Activated T-helper 1 cell treated with anti-CD3 and anti-CD28 coated beads, Interleukin-2, amount 50 U/mL, for 16 hours (primary cell): Measurements from ENCODE around the gene RASA4.
"Not testable (repeated sequence)": the region's sequence is repeated elsewhere in the genome, so short reads cannot be mapped to it uniquely, and the experiment has no call there.

ENCODE experiments used
- DNase-seq, 2 donors: peaks; one replicate each; pipeline ENCODE4 v3.0.0-alpha.2; 2020; ENCODE audit warnings: low read depth in 1 of 2, low spot score in 1 of 2

The RASA4 gene

DNA sequence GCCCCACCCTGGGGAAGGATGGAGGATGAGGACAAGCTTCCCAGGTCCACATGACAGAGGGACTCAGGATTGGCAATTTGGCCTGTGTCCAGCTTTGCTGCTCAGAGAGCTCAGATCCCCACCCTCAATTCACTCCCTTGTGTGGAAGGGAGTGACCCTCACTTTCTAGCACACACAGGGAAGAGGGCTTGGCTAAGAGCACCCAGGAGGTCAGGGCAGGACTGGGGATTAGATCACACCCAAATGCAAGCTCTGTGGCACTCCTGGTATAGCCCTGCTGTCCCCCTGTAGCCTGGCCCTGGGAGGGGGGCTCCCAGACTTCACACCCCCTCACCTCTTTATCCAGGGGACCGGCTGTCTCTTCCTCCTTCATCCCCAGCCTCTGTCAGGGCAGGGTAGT, 72.2 kb downstream of the RASA4 start:
- DNase-seq: not testable (repeated sequence)

DNA sequence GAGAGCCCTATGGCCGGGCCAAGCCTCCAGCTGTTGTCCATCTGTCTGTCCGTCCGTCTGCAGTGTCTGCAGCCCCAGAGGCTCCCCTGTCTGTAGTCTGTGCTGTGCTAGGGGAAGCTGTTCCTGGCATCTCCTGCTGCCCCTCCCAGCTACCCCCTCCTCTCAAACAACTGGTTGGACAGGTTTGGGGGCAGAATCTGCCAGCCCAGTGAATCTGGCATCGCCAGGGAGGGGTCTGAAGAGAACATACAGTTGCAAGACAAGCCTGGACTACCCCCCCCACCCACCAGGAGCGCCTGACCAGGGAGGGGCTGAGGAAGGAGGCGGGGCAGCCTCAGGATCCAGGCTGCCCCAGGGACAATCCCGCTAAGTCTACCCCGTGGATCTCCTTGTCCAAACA, 73.0 kb downstream of the RASA4 start, which contains the start of gene UPK3BL2:
UPK3BL2 (minus strand) TSS at position 101 of the 400 bp plus-strand sequence; CDS start at position 41, 60 bp downstream.
- DNase-seq: not testable (repeated sequence)

DNA sequence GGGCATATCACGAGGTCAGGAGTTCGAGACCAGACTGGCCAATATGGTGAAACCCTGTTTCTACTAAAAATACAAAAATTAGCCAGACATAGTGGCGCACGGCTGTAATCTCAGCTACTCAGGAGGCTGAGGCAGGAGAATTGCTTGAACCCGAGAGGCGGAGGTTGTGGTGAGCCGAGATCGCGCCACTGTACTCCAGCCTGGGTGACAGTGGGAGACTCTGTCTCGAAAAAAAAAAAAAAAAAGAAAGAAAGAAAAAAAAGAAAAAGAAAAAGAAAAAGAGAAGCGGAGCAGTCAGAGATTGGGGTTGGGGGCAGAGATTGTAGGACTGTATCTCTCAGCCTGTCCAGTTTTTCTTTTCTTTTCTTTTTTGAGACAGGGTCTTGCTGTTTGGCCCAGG, 73.8 kb downstream of the RASA4 start:
- not testable (repeated sequence) for DNase-seq

DNA sequence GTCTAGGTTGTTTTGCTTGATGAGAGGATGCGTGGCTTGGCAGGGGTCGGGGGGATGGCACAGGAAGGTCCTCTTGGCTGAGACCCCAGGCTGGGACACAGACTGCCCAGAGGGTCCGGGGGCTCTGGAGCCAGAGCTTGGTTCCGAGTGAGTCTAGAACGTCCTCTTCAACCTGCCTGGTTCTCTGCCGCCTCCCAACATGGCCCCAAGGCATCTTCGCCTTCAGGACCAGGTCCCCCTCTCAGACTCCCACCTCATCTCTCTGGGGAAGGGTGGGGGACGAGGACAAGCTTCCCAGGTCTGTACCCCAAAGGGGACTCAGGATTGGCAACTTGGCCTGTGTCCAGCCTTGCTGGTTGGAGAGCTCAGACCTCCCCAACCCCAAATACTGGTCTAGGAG, 74.5 kb downstream of the RASA4 start:
- DNase-seq: not testable (repeated sequence)

DNA sequence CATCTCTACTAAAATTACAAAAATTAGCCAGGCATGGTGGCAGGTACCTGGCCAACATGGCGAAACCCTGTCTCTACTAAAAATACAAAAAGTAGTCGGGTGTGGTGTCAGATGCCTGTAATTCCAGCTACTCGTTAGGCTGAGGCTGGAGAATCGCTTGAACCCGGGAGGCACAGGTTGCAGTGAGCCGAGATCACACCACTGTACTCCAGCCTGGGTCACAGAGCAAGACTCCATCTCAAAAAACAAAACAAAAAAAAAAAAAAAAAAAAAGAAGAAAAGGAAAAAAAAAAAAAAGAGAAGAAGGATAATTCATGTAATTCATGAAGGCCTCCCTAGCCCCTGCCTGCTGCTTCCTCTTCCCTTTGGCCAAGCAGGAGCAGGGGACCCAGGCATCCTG, 76.0 kb downstream of the RASA4 start:
- DNase-seq: not testable (repeated sequence)

DNA sequence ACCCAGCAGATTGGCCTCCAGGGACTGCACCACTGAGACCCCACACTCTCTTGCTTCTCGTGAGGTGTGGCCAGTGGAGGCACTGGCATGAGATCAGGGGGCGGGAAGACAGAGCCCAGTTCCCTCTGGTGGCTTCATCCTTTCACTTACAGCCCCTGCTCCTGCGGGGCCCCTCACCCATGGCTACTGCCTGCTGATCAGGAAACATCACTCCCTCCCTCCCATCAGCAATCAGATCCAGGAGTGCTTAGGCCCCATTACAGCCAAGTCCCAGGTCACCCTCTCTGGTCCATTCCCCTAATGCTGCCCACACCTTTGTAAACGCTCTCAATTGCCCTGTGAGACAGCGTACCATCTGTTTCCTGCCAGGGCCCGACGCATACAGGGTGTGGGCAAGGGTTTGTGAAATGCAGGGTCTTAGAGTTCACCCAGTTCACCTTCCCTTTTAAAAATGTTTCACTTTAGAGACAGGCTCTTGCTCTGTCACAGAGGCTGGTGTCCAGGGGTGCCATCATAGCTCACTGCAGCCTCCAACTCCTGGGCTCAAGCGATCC, 81.4 kb downstream of the RASA4 start:
- not testable (repeated sequence) for DNase-seq

DNA sequence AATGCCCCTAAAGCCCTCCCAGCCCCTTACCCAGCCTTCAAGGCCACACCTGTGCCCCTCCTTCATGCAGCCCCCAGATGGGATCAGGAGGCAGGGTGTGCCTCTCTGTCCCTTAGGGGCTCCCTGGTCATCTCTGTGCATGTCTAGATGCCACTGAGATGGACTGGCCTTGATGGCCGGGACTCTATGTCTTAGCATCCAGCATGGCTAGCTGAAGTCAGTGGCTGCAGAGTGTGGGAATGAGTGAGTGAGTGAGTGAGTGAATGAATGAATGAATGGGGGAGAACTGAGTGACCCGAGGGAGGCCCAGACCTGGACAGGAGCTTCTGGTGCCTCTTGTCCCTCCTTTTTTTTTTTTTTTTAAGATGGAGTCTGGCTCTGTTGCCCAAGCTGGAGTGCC, 84.4 kb downstream of the RASA4 start:
- not testable (repeated sequence) for DNase-seq

DNA sequence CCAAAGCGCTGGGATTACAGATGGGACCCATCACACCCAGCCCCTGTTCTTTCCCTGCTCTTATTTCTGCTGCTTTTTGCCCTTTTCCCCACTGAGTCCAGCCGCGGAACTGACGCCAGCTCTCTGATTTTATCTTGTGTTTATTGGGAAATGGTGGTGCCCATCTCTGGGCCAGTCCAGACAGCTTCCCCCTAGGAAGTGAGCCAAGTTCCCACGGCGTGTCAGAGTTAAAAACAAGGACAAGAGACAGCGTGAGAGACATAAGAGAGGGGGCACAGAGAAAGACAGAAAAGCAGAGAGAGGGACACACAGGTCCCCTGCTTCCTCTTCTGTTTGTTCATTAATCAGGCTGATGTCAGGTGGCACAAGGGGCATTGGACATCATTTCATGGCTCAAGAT, 85.0 kb downstream of the RASA4 start:
- DNase-seq: not testable (repeated sequence)

DNA sequence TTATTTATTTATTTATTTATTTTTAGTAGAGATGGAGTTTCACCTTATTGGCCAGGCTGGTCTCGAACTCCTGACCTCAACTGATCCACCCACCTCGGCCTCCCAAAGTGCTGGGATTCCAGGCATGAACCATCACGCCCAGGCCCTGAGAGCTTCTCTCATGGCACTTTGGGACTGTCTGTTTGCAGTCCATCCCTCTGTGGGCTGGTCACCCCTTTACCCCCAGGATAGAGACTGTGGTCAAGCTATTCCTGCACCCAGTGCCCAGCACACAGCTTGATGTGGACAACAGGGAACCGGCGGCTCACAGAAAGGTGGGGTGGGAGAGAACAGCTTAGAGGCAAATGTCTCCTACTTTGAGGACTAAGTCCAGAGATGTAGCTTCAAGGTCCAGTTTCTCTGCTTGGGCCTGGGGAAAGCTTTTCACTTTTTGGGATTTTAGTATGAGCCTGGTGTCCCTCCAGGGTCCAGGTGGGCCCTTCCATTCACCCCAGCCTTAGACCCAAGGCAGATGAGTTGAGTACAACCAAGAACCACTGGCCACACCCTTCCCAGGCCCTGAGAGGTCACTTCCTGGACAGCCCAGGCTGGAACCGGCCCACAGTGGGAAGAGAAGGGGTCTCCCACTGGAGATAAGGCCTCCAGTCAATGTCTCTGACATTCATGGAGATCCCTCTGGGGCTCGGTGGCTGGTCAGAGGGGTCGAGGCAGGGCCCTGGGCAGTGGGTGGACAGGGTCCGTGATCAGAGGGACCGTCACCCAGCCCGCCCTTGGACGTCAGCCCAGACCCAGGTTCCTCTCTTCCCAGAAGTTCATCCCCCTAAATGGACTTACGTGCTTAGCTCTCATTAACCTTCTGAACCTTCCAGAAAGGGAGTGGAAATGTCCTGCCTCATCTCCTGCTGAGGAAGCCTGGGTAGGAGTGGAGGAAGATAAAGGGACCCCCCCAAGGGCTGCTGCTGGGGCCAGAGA, 88.4 kb downstream of the RASA4 start:
- not testable (repeated sequence) for DNase-seq

DNA sequence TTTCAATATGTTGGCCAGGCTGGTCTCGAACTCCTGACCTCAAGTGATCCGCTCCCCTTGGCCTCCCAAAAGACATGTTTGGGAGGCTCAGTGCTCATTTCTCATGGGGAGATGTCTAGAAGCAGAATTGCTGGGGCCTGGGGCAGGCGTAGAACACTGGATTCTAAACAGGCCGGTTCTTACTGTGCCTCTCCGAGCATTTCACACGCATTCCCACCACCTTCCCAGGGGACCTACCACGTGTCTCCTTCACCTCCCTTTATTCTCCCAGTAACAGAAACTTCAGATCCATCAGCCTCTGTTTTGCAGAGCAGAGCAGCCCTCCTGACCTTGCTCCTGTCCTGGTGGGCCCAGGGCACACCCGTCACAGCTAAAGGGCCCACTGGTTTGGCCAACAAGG, 89.4 kb downstream of the RASA4 start:
- not testable (repeated sequence) for DNase-seq

DNA sequence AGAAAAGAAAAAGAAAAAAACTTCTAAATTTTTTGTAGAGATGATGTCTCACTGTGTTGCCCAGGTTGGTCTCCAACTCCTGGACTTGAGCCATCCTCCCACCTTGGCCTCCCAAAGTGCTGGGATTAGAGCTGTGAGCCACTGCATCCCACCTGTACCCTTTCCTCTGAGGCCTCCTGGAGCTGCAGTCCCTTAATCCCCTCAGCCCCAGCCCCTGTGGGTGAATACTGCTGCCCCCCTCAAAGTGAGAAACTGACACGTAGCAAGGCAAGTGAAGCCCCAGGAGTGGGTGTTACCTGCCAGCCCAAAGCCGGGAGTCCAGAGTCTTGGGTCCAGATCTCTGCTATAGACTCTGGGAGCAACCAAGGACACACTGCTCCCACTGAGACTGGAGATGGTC, 91.8 kb downstream of the RASA4 start:
- DNase-seq: not testable (repeated sequence)
